Uterus (tissue), 4 donors: Measurements from ENCODE around the gene C10orf90. TPM values are rescaled to one million over a fixed set of nuclear protein-coding genes. Genes with fewer than 3 reads are reported as not detected.

Experiments used
- DNase-seq, 2 donors: peaks; one replicate each; pipeline ENCODE4 v3.0.0-alpha.2; 2019 to 2020
- H3K27ac ChIP-seq, 2 donors: fragments of 200-600 bp; sonication (generic); 1 replicate in 1 of 2; 2 replicates in 1 of 2; pipeline ENCODE4 v1.5.1; 2016 to 2018
- H3K27me3 ChIP-seq, 2 donors: fragments of 200-600 bp; sonication (generic); one replicate each; pipeline ENCODE4 v1.5.1; 2018 to 2019; ENCODE audit warnings: control low read depth in 1 of 2
- H3K36me3 ChIP-seq, 2 donors: fragments of 200-600 bp; sonication (generic); one replicate each; pipeline ENCODE4 v1.5.1; 2019; ENCODE audit warnings: control low read depth in 1 of 2
- H3K4me1 ChIP-seq, 2 donors: fragments of 200-600 bp; sonication (generic); one replicate each; pipeline ENCODE4 v1.5.1; 2018 to 2019; ENCODE audit warnings: control low read depth in 1 of 2
- H3K4me3 ChIP-seq, 2 donors: fragments of 200-600 bp; sonication (generic); 1 replicate in 1 of 2; 2 replicates in 1 of 2; pipeline ENCODE4 v1.5.1; 2018 to 2019; ENCODE audit warnings: mild to moderate bottlenecking in 1 of 2
- H3K9me3 ChIP-seq, 2 donors: fragments of 200-600 bp; sonication (generic); one replicate each; pipeline ENCODE4 v1.5.1; 2019; ENCODE audit warnings: control low read depth in 1 of 2
- POLR2A ChIP-seq, 2 donors: fragments of 450-650 bp; IDR thresholded peaks; one replicate each; pipeline ENCODE4 v1.6.1; 2016; ENCODE audit warnings: antibody characterized with exemption in 2 of 2, mild to moderate bottlenecking in 1 of 2, moderate library complexity in 1 of 2
- intact Hi-C: fragments of 100-400 bp; cut with DNase I; formaldehyde crosslinking; loops from one replicate; pipeline ENCODE4 v1.15.1; 2023; ENCODE audit warnings: low total_unique reads
- total RNA-seq, 4 donors: library from RNA; depleted of rRNA in 3 of 4; stranded (reverse); fragments of >200 nt in 3 of 4; gene quantifications; one replicate each; pipeline versions ENCODE4 v1.1.0 to v1.2.4, GENCODE V29; 2014 to 2023
- TF ChIP-seq, protein P1 (sequence below), 4 experiments: fragments of 200-600 bp in 2 of 4; fragments of 450-650 bp in 2 of 4; sonication (generic) in 2 of 4; IDR thresholded peaks; one replicate each; pipeline ENCODE4 v1.5.1; 2016 to 2019; ENCODE audit warnings: antibody characterized with exemption in 4 of 4, mild to moderate bottlenecking in 2 of 4, moderate library complexity in 1 of 4
- donor health status: DM: yes; HTN: yes; CAD: no.

C10orf90 gene
- total RNA-seq, 4 donors from 2014 or later: 0.21 TPM; not detected in 3

- no peak overlapping the region for H3K4me3 ChIP-seq
- no peaks in the 10 kb centered on the region for H3K27me3 ChIP-seq
- H3K36me3 ChIP-seq: no peaks in the 10 kb centered on the region
- no peak overlapping the region for H3K27ac ChIP-seq
- intact Hi-C loops: no loop called here
- H3K9me3 ChIP-seq: no peaks in the 10 kb centered on the region
- DNase-seq: no peak
- TF ChIP-seq POLR2A (IDR thresholded peaks at IDR 0.05): no peak
- TF ChIP-seq, protein P1, sequence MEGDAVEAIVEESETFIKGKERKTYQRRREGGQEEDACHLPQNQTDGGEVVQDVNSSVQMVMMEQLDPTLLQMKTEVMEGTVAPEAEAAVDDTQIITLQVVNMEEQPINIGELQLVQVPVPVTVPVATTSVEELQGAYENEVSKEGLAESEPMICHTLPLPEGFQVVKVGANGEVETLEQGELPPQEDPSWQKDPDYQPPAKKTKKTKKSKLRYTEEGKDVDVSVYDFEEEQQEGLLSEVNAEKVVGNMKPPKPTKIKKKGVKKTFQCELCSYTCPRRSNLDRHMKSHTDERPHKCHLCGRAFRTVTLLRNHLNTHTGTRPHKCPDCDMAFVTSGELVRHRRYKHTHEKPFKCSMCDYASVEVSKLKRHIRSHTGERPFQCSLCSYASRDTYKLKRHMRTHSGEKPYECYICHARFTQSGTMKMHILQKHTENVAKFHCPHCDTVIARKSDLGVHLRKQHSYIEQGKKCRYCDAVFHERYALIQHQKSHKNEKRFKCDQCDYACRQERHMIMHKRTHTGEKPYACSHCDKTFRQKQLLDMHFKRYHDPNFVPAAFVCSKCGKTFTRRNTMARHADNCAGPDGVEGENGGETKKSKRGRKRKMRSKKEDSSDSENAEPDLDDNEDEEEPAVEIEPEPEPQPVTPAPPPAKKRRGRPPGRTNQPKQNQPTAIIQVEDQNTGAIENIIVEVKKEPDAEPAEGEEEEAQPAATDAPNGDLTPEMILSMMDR (IDR thresholded peaks at IDR 0.05): no peak
- H3K4me1 ChIP-seq: no peaks in the 10 kb centered on the region
These were observed 26.2 kb upstream of the C10orf90 start for GRCh38 chr10:126696684-126697083.

- Histone ChIP-seq H3K27me3 (no peaks in the 10 kb centered on the region), H3K36me3 (no peaks in the 10 kb centered on the region), H3K27ac (no peak overlapping the region), H3K4me3 (no peak overlapping the region), H3K4me1 (no peaks in the 10 kb centered on the region), H3K9me3 (no peaks in the 10 kb centered on the region)
- TF ChIP-seq POLR2A (IDR thresholded peaks at IDR 0.05): no peak
- TF ChIP-seq, protein P1 (IDR thresholded peaks at IDR 0.05): no peak
- intact Hi-C loops: no loop called here
- no peak for DNase-seq
These were observed 21.0 kb upstream of the C10orf90 start for GRCh38 chr10:126691456-126691855.

DNA sequence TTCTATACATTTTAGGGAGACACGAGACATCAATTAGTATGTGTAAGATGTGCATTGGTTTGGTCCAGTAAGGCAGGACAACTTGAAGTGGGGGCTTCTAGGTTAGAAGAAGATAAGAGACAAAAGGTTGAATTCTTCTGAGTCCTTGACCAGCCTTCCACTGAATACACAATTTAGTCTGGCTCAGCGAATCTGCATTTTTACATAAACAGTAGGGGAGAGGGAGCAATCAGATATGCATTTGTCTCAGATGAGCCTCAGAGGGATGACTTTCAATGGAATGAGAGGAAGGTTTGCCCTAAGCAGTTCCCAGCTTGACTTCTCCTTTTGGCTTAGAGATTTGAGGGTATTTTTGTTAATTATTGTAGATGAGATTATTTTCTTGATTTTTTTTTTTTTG, 20.0 kb upstream of the C10orf90 start:
- Histone ChIP-seq H3K9me3 (no peaks in the 10 kb centered on the region), H3K4me1 (no peaks in the 10 kb centered on the region), H3K27me3 (no peaks in the 10 kb centered on the region), H3K36me3 (no peaks in the 10 kb centered on the region), H3K4me3 (no peak overlapping the region), H3K27ac (no peak overlapping the region)
- TF ChIP-seq, protein P1 (IDR thresholded peaks at IDR 0.05): no peak
- no peak for TF ChIP-seq POLR2A (IDR thresholded peaks at IDR 0.05)
- DNase-seq: no peak
- intact Hi-C loops: no loop called here

DNA sequence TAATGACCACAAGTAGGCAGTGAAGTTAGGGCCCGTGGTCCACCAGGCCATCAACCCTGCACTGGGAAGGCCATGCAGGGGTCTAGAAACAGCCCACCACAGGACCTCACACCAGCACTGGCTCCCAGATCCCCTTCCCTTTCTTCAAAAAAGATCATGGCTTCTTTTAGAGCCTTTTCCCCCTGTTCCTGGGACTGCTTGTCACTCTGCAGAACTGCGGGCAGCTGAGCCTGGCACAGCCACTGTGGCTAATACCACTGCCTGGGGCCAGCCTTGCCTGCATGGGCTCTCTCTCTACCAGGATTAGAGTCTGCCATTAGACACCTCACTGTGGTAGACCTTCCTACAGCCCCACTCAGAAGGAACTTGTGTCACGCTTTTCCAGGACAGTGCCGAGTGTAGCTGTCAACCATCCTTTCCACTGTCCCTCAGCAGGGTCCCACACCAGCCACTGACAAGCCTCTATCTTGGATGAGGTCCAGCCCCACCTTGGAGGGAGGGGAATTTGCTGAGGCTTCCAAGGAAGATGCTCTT, 19.0 kb upstream of the C10orf90 start:
- no peak overlapping the region for H3K4me3 ChIP-seq
- TF ChIP-seq POLR2A (IDR thresholded peaks at IDR 0.05): no peak
- TF ChIP-seq, protein P1 (IDR thresholded peaks at IDR 0.05): no peak
- intact Hi-C loops: no loop called here
- H3K27ac ChIP-seq: no peak overlapping the region
- H3K9me3 ChIP-seq: no peaks in the 10 kb centered on the region
- no peak for DNase-seq
- no peaks in the 10 kb centered on the region for H3K36me3 ChIP-seq
- H3K27me3 ChIP-seq: no peaks in the 10 kb centered on the region
- H3K4me1 ChIP-seq: no peaks in the 10 kb centered on the region

DNA sequence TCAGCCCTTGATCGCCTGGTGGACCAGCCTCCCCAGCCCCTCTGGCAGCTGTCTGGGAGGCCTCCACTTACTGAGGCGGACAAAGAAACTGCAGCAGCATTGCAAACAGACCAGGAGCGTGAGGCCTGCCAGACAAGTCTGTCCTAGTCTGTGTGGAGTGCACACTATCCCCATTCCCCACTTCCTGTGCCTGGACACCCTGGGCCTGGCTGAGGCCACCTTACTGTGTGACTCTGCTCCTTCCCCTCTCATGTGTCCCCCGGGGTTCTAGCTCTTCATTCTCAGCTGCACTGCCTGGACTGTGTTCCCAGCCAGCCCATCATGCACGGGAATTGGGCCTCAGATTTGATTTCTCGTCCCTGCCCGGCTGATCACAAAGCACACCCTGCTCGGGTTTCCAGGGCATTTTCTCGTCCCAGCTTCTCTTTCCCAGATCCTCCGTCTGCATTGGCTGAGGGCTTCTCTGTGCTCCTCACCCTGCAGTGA, 16.7 kb upstream of the C10orf90 start:
- no peak for DNase-seq
- Histone ChIP-seq H3K9me3 (no peaks in the 10 kb centered on the region), H3K4me1 (no peaks in the 10 kb centered on the region), H3K4me3 (no peak overlapping the region), H3K27me3 (no peaks in the 10 kb centered on the region), H3K27ac (no peak overlapping the region), H3K36me3 (no peaks in the 10 kb centered on the region)
- TF ChIP-seq, protein P1 (IDR thresholded peaks at IDR 0.05): no peak
- TF ChIP-seq POLR2A (IDR thresholded peaks at IDR 0.05): no peak
- intact Hi-C loops: no loop called here
